OCI-LY1 (cell line): Measurements from ENCODE around the gene FBXW11.

Source experiments
- H2AFZ ChIP-seq: fragments of 200-600 bp; sonication (generic), shearing (Covaris generic); 2 replicates; pipeline ENCODE4 v1.6.0; 2014; ENCODE audit warnings: antibody characterized with exemption, mild to moderate bottlenecking, low read length
- H3F3A ChIP-seq: fragments of 200-600 bp; sonication (generic), shearing (Covaris generic); 2 replicates; pipeline ENCODE4 v1.6.0; 2014; ENCODE audit warnings: mild to moderate bottlenecking, antibody characterized with exemption, low read length, moderate library complexity; ENCODE audit not compliant: insufficient read depth
- H3K27ac ChIP-seq: fragments of 200-600 bp; sonication (generic); 2 replicates; pipeline ENCODE4 v1.5.1; 2014; ENCODE audit warnings: low read length, mixed run types, mild to moderate bottlenecking, low read depth; ENCODE audit not compliant: poor library complexity, severe bottlenecking
- H3K27me3 ChIP-seq: fragments of 200-600 bp; sonication (generic); 2 replicates; pipeline ENCODE4 v1.6.0; 2014; ENCODE audit warnings: antibody characterized with exemption, mild to moderate bottlenecking, low read length, moderate library complexity; ENCODE audit not compliant: insufficient read depth
- H3K36me3 ChIP-seq: fragments of 200-600 bp; sonication (generic); 2 replicates; pipeline ENCODE4 v1.6.1; 2014; ENCODE audit warnings: mild to moderate bottlenecking, antibody characterized with exemption, low read length, moderate library complexity, mixed read lengths; ENCODE audit not compliant: insufficient read depth
- H3K4me1 ChIP-seq: fragments of 200-600 bp; sonication (generic); 2 replicates; pipeline ENCODE4 v1.5.1; 2014; ENCODE audit warnings: mild to moderate bottlenecking, low read length, moderate library complexity; ENCODE audit not compliant: insufficient read depth, severe bottlenecking
- H3K4me2 ChIP-seq: fragments of 200-600 bp; sonication (generic), shearing (Covaris generic); 2 replicates; pipeline ENCODE4 v1.6.1; 2014; ENCODE audit warnings: low read length
- H3K4me3 ChIP-seq: fragments of 200-600 bp; sonication (generic); 2 replicates; pipeline ENCODE4 v1.5.1; 2014; ENCODE audit warnings: low read length, low read depth, mild to moderate bottlenecking, mixed read lengths; ENCODE audit not compliant: poor library complexity, severe bottlenecking
- H3K79me2 ChIP-seq: fragments of 200-600 bp; shearing (Covaris generic); 2 replicates; pipeline ENCODE4 v1.6.1; 2016; ENCODE audit warnings: mixed run types, low read length, mixed read lengths; ENCODE audit not compliant: insufficient read depth
- H3K9ac ChIP-seq: fragments of 200-600 bp; sonication (generic), shearing (Covaris generic); 2 replicates; pipeline ENCODE4 v1.6.1; 2014; ENCODE audit warnings: mild to moderate bottlenecking, low read length, mixed read lengths
- H3K9me2 ChIP-seq: fragments of 200-600 bp; sonication (generic), shearing (Covaris generic); 2 replicates; pipeline ENCODE4 v1.6.1; 2014; ENCODE audit warnings: low read depth, mild to moderate bottlenecking, low read length, mixed read lengths
- H3K9me3 ChIP-seq: fragments of 200-600 bp; shearing (Covaris generic); 2 replicates; pipeline ENCODE4 v1.6.1; 2014; ENCODE audit warnings: low read length, mixed read lengths
- H4K20me1 ChIP-seq: fragments of 200-600 bp; sonication (generic), shearing (Covaris generic); 2 replicates; pipeline ENCODE4 v1.6.0; 2016; ENCODE audit warnings: mild to moderate bottlenecking, low read length; ENCODE audit not compliant: insufficient read depth
- CTCF ChIP-seq: fragments of 200-600 bp; sonication (generic), shearing (Covaris generic); IDR thresholded peaks from 2 replicates; pipeline ENCODE4 v1.5.1; 2017; ENCODE audit warnings: mild to moderate bottlenecking, antibody characterized with exemption, low read length, moderate library complexity, mixed read lengths
- EZH2 ChIP-seq: fragments of 200-600 bp; sonication (generic), shearing (Covaris generic); IDR thresholded peaks from 2 replicates; pipeline ENCODE4 v1.8.0; 2017; ENCODE audit warnings: borderline replicate concordance, mixed run types, mild to moderate bottlenecking, antibody characterized with exemption, low read length, moderate library complexity, mixed read lengths

The FBXW11 gene

GRCh38 chr5:171827162-171827561 lies 179.3 kb downstream of the FBXW11 start:
- TF ChIP-seq EZH2 (no peak), CTCF (no peak)
- Histone ChIP-seq H3K79me2 (no peaks in the 10 kb centered on the region), H3F3A (no peaks in the 10 kb centered on the region)

GRCh38 chr5:171826132-171826531 lies 180.3 kb downstream of the FBXW11 start:
- H3K9me3 ChIP-seq, result peaks cover 4% of the 10 kb centered on the region; the same call in 1 of the 2 replicates
- no peak overlapping the region for H3K4me3 ChIP-seq
- H4K20me1 ChIP-seq, result no peaks in the 10 kb centered on the region
- H3K36me3 ChIP-seq, result no peaks in the 10 kb centered on the region
- no peaks in the 10 kb centered on the region for H3F3A ChIP-seq
- no peak overlapping the region for H3K9ac ChIP-seq
- TF ChIP-seq EZH2, result no peak
- TF ChIP-seq CTCF, result no peak
- no peaks in the 10 kb centered on the region for H3K79me2 ChIP-seq
- 0 out of 2 replicates have a peak, but pooled peaks cover 4% of the 10 kb centered on the region for H3K27me3 ChIP-seq
- H2AFZ ChIP-seq, result no peak overlapping the region
- no peaks in the 10 kb centered on the region for H3K4me1 ChIP-seq
- no peak overlapping the region for H3K4me2 ChIP-seq
- no peak overlapping the region for H3K27ac ChIP-seq
- no peaks in the 10 kb centered on the region for H3K9me2 ChIP-seq

More at GRCh38 chr5:171827162-171827561, 179.3 kb downstream of the FBXW11 start:
- no peaks in the 10 kb centered on the region for H3K36me3 ChIP-seq
- no peak overlapping the region for H2AFZ ChIP-seq
- H4K20me1 ChIP-seq, result no peaks in the 10 kb centered on the region
- no peak overlapping the region for H3K4me3 ChIP-seq
- no peak overlapping the region for H3K4me2 ChIP-seq
- H3K4me1 ChIP-seq, result no peaks in the 10 kb centered on the region
- H3K9me3 ChIP-seq, result peaks cover 4% of the 10 kb centered on the region; the same call in 1 of the 2 replicates
- no peak overlapping the region for H3K9ac ChIP-seq
- no peak overlapping the region for H3K27ac ChIP-seq
- no peaks in the 10 kb centered on the region for H3K9me2 ChIP-seq
- 0 out of 2 replicates have a peak, but pooled peaks cover 4% of the 10 kb centered on the region for H3K27me3 ChIP-seq

- Histone ChIP-seq H4K20me1 (no peaks in the 10 kb centered on the region), H3K4me3 (no peak overlapping the region), H3K9me2 (no peaks in the 10 kb centered on the region), H3K27me3 (0 out of 2 replicates have a peak, but pooled peaks cover 6% of the 10 kb centered on the region), H3F3A (no peaks in the 10 kb centered on the region), H3K4me2 (no peak overlapping the region), H2AFZ (no peak overlapping the region), H3K27ac (no peak overlapping the region), H3K36me3 (no peaks in the 10 kb centered on the region), H3K9ac (no peak overlapping the region), H3K4me1 (no peaks in the 10 kb centered on the region), H3K9me3 (0 out of 2 replicates have a peak, but pooled peaks cover 3% of the 10 kb centered on the region), H3K79me2 (no peaks in the 10 kb centered on the region)
- TF ChIP-seq CTCF, result no peak
- no peak for TF ChIP-seq EZH2
Observed at GRCh38 chr5:171825051-171825450, 181.4 kb downstream of the FBXW11 start.
